Activated CD4-positive, alpha-beta T cell treated with anti-CD3 and anti-CD28 coated beads, Interleukin-2, amount 50 U/mL, for 24 hours (primary cell): Measurements from ENCODE around the gene MARCHF3.
"Not testable (repeated sequence)": the region's sequence is repeated elsewhere in the genome, so short reads cannot be mapped to it uniquely, and the experiment has no call there.

Source experiments
- DNase-seq, 2 donors: peaks; one replicate each; pipeline ENCODE4 v3.0.0-alpha.2; 2020; ENCODE audit warnings: low read depth in 1 of 2, low spot score in 1 of 2

The MARCHF3 gene

GRCh38 chr5:127013407-127013806 is 17.0 kb downstream of the MARCHF3 start:
- DNase-seq = no peak

- DNase-seq = no peak
Measured at GRCh38 chr5:127012916-127013315, 17.4 kb downstream of the MARCHF3 start.

- no peak for DNase-seq
Measured at GRCh38 chr5:127011961-127012644, 18.3 kb downstream of the MARCHF3 start.

- no peak for DNase-seq
Measured at GRCh38 chr5:127011153-127011552, 19.2 kb downstream of the MARCHF3 start.

GRCh38 chr5:127010362-127010761 is 20.0 kb downstream of the MARCHF3 start:
- no peak for DNase-seq

GRCh38 chr5:127009784-127010183 is 20.6 kb downstream of the MARCHF3 start:
- DNase-seq = no peak

- no peak for DNase-seq
Measured at GRCh38 chr5:127008300-127008975, 21.9 kb downstream of the MARCHF3 start.

- no peak for DNase-seq
Measured at GRCh38 chr5:127007522-127007921, 22.8 kb downstream of the MARCHF3 start.

GRCh38 chr5:127006744-127007143 is 23.6 kb downstream of the MARCHF3 start:
- no peak for DNase-seq

- not testable (repeated sequence) for DNase-seq
Measured at GRCh38 chr5:127005282-127005681, 25.1 kb downstream of the MARCHF3 start.

GRCh38 chr5:127004721-127005120 is 25.6 kb downstream of the MARCHF3 start:
- no peak for DNase-seq

GRCh38 chr5:127003798-127004495 is 26.4 kb downstream of the MARCHF3 start:
- DNase-seq = no peak

GRCh38 chr5:127002390-127002789 is 28.0 kb downstream of the MARCHF3 start:
- no peak for DNase-seq

GRCh38 chr5:127001621-127002296 is 28.6 kb downstream of the MARCHF3 start:
- DNase-seq = no peak

- DNase-seq = no peak
Measured at GRCh38 chr5:126998895-126999570, 31.3 kb downstream of the MARCHF3 start.

GRCh38 chr5:126998201-126998631 is 32.1 kb downstream of the MARCHF3 start:
- no peak for DNase-seq

- DNase-seq = no peak
Measured at GRCh38 chr5:126995689-126996088, 34.7 kb downstream of the MARCHF3 start.

- no peak for DNase-seq
Measured at GRCh38 chr5:126995039-126995438, 35.3 kb downstream of the MARCHF3 start.

- no peak for DNase-seq
Measured at GRCh38 chr5:126994485-126994884, 35.9 kb downstream of the MARCHF3 start.

GRCh38 chr5:126988021-126988569 is 42.3 kb downstream of the MARCHF3 start:
- DNase-seq = peak in 1 of 2 donors; percentile 54
